Regular cardiac myocyte (primary cell): ENCODE data around the gene AOC1. TPM values are rescaled to one million over a fixed set of nuclear protein-coding genes. Genes with fewer than 3 reads are reported as not detected.

Experiments
- total RNA-seq: library from RNA; depleted of rRNA; stranded (reverse); fragments of >200 nt; gene quantifications from 2 replicates; pipeline ENCODE4 v1.2.3, GENCODE V29; 2014

Gene AOC1, protein sequence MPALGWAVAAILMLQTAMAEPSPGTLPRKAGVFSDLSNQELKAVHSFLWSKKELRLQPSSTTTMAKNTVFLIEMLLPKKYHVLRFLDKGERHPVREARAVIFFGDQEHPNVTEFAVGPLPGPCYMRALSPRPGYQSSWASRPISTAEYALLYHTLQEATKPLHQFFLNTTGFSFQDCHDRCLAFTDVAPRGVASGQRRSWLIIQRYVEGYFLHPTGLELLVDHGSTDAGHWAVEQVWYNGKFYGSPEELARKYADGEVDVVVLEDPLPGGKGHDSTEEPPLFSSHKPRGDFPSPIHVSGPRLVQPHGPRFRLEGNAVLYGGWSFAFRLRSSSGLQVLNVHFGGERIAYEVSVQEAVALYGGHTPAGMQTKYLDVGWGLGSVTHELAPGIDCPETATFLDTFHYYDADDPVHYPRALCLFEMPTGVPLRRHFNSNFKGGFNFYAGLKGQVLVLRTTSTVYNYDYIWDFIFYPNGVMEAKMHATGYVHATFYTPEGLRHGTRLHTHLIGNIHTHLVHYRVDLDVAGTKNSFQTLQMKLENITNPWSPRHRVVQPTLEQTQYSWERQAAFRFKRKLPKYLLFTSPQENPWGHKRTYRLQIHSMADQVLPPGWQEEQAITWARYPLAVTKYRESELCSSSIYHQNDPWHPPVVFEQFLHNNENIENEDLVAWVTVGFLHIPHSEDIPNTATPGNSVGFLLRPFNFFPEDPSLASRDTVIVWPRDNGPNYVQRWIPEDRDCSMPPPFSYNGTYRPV
- total RNA-seq, result not detected in 2 replicates

DNA sequence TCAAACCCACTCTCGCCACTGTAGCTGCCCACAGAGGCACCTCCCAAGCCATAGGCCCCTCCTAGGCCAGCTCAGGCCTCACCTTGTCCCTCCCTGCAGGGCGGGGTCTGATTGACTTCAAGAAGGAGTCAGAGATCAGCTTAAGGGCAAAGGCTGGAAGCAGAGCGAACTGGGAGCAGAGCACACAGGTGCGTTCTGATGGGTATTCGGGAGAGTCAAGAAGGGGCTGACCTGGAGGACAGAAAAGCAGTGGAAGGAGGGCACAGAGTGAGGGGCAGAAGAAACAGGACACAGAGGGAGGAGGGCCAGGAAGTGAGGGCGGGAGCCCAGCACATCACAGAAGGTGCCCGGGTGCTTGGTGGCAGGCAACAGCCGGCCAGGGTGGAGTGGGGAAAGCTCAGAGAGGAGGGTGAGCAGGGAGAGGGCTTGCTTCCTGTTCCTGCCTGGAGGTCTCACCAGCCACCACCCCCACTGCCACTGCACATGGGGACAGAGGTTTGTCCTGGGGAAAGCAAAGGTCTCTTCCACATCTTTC is at the start of gene AOC1:
Gene AOC1, plus strand, starts transcription at position 147 of the 535 bp plus-strand sequence. CDS start 3,954 bp downstream, outside the sequence.

Other genes starting within 250 kb of the AOC1 start
- 0.19 and 0.56 TPM in 2 replicates for gene GIMAP6, start 220.1 kb upstream of the AOC1 start, total RNA-seq
- 1.2 and 2.5 TPM in 2 replicates for gene GIMAP2, start 166.8 kb upstream of the AOC1 start, total RNA-seq
- gene GIMAP1, start 135.9 kb upstream of the AOC1 start, total RNA-seq, result not detected in 2 replicates
- gene GIMAP5, start 115.1 kb upstream of the AOC1 start, total RNA-seq, result 0.28 and 0.38 TPM in 2 replicates
- gene TMEM176B, start 52.2 kb upstream of the AOC1 start, total RNA-seq, result not detected in 2 replicates
- gene TMEM176A, start 51.7 kb upstream of the AOC1 start, total RNA-seq, result not detected in 2 replicates
- gene KCNH2, start 125.8 kb downstream of the AOC1 start, total RNA-seq, result not detected in 2 replicates
- 1.1 and 5.8 TPM in 2 replicates for gene NOS3, start 138.5 kb downstream of the AOC1 start, total RNA-seq
- gene ATG9B, start 172.0 kb downstream of the AOC1 start, total RNA-seq, result under 0.01 and 2.0 TPM in 2 replicates
- gene ABCB8, start 175.9 kb downstream of the AOC1 start, total RNA-seq, result 26.5 and 37.4 TPM in 2 replicates
- under 0.01 and 0.19 TPM in 2 replicates for gene ASIC3, start 196.0 kb downstream of the AOC1 start, total RNA-seq
- 18.9 and 23.4 TPM in 2 replicates for gene CDK5, start 205.4 kb downstream of the AOC1 start, total RNA-seq
- gene SLC4A2, start 207.1 kb downstream of the AOC1 start, total RNA-seq, result 71.6 and 91.4 TPM in 2 replicates
- 68.2 and 83.2 TPM in 2 replicates for gene FASTK, start 228.3 kb downstream of the AOC1 start, total RNA-seq
- gene TMUB1, start 231.0 kb downstream of the AOC1 start, total RNA-seq, result 20.6 and 25.9 TPM in 2 replicates
- 42.8 and 45.9 TPM in 2 replicates for gene AGAP3, start 234.0 kb downstream of the AOC1 start, total RNA-seq